HG03469 (cell line): ENCODE results near the gene VSTM2A.

Experiments used
- ATAC-seq: cut with Tn5 transposase; IDR thresholded peaks from one replicate; pipeline ENCODE4 v1.9.1; 2021; ENCODE audit warnings: mild to moderate bottlenecking, moderate library complexity, moderate number of reproducible peaks; ENCODE audit not compliant: unreplicated experiment

Gene VSTM2A

DNA sequence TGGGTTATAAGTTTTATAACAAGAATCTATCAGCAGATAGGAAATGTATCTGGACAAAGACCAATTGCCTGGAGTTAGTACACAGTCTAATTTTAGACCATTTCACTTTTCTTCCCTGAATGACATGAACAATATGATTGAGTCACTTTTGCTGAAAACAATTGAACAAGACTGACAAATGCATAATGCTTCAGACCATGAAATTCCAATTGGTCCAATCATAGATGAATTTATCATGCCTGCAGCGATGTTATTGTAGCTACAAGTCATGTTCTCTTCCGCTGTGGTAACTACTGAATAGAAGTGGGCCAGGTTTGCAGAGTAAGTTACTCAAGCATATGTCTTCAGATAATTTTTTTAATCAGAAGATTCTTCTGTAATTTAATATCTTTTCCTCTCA lies 73.4 kb downstream of the VSTM2A start:
- ATAC-seq = no peak
